SK-N-SH (cell line): ENCODE results near the gene CCR6.
"Not testable (repeated sequence)": the region's sequence is repeated elsewhere in the genome, so short reads cannot be mapped to it uniquely, and the experiment has no call there.

Experiments used
- CHD2 ChIP-seq: fragments of 150-350 bp; IDR thresholded peaks from 2 replicates; pipeline ENCODE4 v1.6.1; 2018; ENCODE audit warnings: low read length; ENCODE audit not compliant: partially characterized antibody
- EZH2phosphoT487 ChIP-seq: fragments of 200-600 bp; sonication (generic); IDR thresholded peaks from 2 replicates; pipeline ENCODE4 v1.6.1; 2017; ENCODE audit warnings: low read depth, mixed run types, mild to moderate bottlenecking, antibody characterized with exemption, moderate library complexity, borderline replicate concordance
- FOSL2 ChIP-seq: IDR thresholded peaks from 2 replicates; pipeline ENCODE4 v1.4.0; 2012; ENCODE audit warnings: low read depth, mild to moderate bottlenecking, moderate library complexity, borderline replicate concordance
- RAD21 ChIP-seq: IDR thresholded peaks from 2 replicates; pipeline ENCODE4 v1.6.1; 2012; ENCODE audit warnings: mild to moderate bottlenecking, low read length
- RFX5 ChIP-seq: IDR thresholded peaks from 2 replicates; pipeline ENCODE4 v1.6.1; 2012; ENCODE audit warnings: mild to moderate bottlenecking, improper control_type of control experiment, low read length
- RXRA ChIP-seq: IDR thresholded peaks from 2 replicates; pipeline ENCODE4 v1.4.0; 2012; ENCODE audit warnings: low read depth, mild to moderate bottlenecking, borderline replicate concordance
- TAF1 ChIP-seq: IDR thresholded peaks from 2 replicates; pipeline ENCODE4 v1.6.1; 2012; ENCODE audit warnings: low read depth, mild to moderate bottlenecking, low read length, moderate library complexity, borderline replicate concordance
- USF2 ChIP-seq: fragments of 150-350 bp; IDR thresholded peaks from 2 replicates; pipeline ENCODE4 v1.6.1; 2017; ENCODE audit warnings: antibody characterized with exemption, low read length, low read depth, borderline replicate concordance
- YY1 ChIP-seq: IDR thresholded peaks from 2 replicates; pipeline ENCODE4 v1.4.0; 2012; ENCODE audit warnings: low read depth, mild to moderate bottlenecking
- TF ChIP-seq, protein P1 (sequence below): fragments of 200-600 bp; sonication (generic); IDR thresholded peaks from 2 replicates; pipeline ENCODE4 v1.6.1; 2017; ENCODE audit warnings: antibody characterized with exemption, mild to moderate bottlenecking, moderate library complexity

DNA sequence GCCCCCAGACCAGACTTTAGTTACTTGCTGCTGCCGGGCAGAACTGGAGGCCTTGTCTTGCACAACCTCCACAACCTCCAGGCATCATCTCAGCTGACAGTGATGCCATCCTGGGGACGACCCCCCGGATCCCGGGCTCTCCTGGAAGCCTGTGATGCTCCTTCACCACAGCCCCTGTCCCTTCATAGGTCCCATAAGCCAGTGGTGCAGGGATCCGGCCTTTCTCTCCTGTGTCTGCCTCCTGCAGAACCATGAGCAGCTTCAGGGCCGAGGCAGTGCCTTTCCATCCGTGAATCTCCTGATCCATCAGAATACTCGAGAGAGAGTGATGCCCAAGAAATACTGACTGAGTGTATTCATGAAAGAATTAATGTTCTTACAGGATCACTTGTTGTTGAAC is 57.2 kb downstream of the CCR6 start:
- not testable (repeated sequence) for TF ChIP-seq CHD2, TAF1, RFX5, USF2, FOSL2, RXRA, EZH2phosphoT487, YY1, RAD21
- TF ChIP-seq, protein P1, sequence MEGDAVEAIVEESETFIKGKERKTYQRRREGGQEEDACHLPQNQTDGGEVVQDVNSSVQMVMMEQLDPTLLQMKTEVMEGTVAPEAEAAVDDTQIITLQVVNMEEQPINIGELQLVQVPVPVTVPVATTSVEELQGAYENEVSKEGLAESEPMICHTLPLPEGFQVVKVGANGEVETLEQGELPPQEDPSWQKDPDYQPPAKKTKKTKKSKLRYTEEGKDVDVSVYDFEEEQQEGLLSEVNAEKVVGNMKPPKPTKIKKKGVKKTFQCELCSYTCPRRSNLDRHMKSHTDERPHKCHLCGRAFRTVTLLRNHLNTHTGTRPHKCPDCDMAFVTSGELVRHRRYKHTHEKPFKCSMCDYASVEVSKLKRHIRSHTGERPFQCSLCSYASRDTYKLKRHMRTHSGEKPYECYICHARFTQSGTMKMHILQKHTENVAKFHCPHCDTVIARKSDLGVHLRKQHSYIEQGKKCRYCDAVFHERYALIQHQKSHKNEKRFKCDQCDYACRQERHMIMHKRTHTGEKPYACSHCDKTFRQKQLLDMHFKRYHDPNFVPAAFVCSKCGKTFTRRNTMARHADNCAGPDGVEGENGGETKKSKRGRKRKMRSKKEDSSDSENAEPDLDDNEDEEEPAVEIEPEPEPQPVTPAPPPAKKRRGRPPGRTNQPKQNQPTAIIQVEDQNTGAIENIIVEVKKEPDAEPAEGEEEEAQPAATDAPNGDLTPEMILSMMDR = not testable (repeated sequence)
